ENCODE results near the gene PHIP. TPM values are rescaled to one million over a fixed set of nuclear protein-coding genes. Genes with fewer than 3 reads are reported as not detected.

Gene PHIP
- total and polyA plus RNA-seq, 2 experiments from 2014 or later: 48.0 to 65.4 TPM

GRCh38 chr6:78953798-78954197, 124.3 kb downstream of the PHIP start:
- Mint-ChIP-seq H3K4me1 (peaks cover 17% of the 10 kb centered on the region), H3K4me3 (no peak overlapping the region), H3K9me3 (peaks cover 21% of the 10 kb centered on the region), H3K36me3 (ENCODE audit: low read depth) (peaks cover 79% of the 10 kb centered on the region), H3K27me3 (ENCODE audit: insufficient read depth, low read depth, poor library complexity) (peaks cover 5% of the 10 kb centered on the region), H3K27ac (no peak overlapping the region)
- peaks cover 39% of the 10 kb centered on the region for H3K36me3 ChIP-seq (ENCODE audit: insufficient read depth)
- H3K4me2 ChIP-seq: no peak overlapping the region
- no peaks in the 10 kb centered on the region for H3K9me2 ChIP-seq (ENCODE audit: insufficient read depth)
- no peaks in the 10 kb centered on the region for H3K27me3 ChIP-seq (ENCODE audit: insufficient read depth)
- H3K4me3 ChIP-seq: no peak overlapping the region
- no peaks in the 10 kb centered on the region for H4K20me1 ChIP-seq (replicated peaks; ENCODE audit: insufficient read depth)
- H3K27ac ChIP-seq (ENCODE audit: low read depth): no peak overlapping the region
- no peaks in the 10 kb centered on the region for H3K79me2 ChIP-seq (replicated peaks; ENCODE audit: insufficient read depth)
- DNase-seq (ENCODE audit: low spot score) (no peak), ATAC-seq (no peak)
- no peaks in the 10 kb centered on the region for H3F3A ChIP-seq (replicated peaks; ENCODE audit: low read depth)
- TF ChIP-seq STAT1 (IDR thresholded peaks at IDR 0.05; ENCODE audit: unreplicated experiment): no peak
- no peak for TF ChIP-seq JUNB (IDR thresholded peaks at IDR 0.05; ENCODE audit: unreplicated experiment)
- H2AFZ ChIP-seq: no peak overlapping the region
- H3K4me1 ChIP-seq (ENCODE audit: insufficient read depth): peaks cover 20% of the 10 kb centered on the region

- peaks cover 24% of the 10 kb centered on the region for H3K9me3 Mint-ChIP-seq
- ATAC-seq: no peak
- Histone ChIP-seq H3K9me2 (ENCODE audit: insufficient read depth) (no peaks in the 10 kb centered on the region), H3K4me2 (no peak overlapping the region), H3K27me3 (ENCODE audit: insufficient read depth) (no peaks in the 10 kb centered on the region), H3K36me3 (ENCODE audit: insufficient read depth) (peaks cover 45% of the 10 kb centered on the region), H3K79me2 (replicated peaks; ENCODE audit: insufficient read depth) (no peaks in the 10 kb centered on the region), H3K4me3 (no peak overlapping the region), H4K20me1 (replicated peaks; ENCODE audit: insufficient read depth) (no peaks in the 10 kb centered on the region), H2AFZ (no peak overlapping the region), H3K4me1 (ENCODE audit: insufficient read depth) (peaks cover 11% of the 10 kb centered on the region), H3K27ac (ENCODE audit: low read depth) (no peak overlapping the region), H3F3A (replicated peaks; ENCODE audit: low read depth) (no peaks in the 10 kb centered on the region)
- peaks cover 12% of the 10 kb centered on the region for H3K27me3 Mint-ChIP-seq (ENCODE audit: insufficient read depth, low read depth, poor library complexity)
- H3K36me3 Mint-ChIP-seq (ENCODE audit: low read depth): peaks cover 90% of the 10 kb centered on the region
- peaks cover 9% of the 10 kb centered on the region for H3K4me1 Mint-ChIP-seq
- DNase-seq (ENCODE audit: low spot score): no peak
- H3K4me3 Mint-ChIP-seq: no peak overlapping the region
- no peak overlapping the region for H3K27ac Mint-ChIP-seq
- TF ChIP-seq CTCF (conservative IDR thresholded peaks at IDR 0.05; ENCODE audit: low read depth in 2 of 2) (no peak), STAT1 (IDR thresholded peaks at IDR 0.05; ENCODE audit: unreplicated experiment) (no peak), POLR2AphosphoS5 (IDR thresholded peaks at IDR 0.05; ENCODE audit: low read depth) (no peak), EZH2phosphoT487 (IDR thresholded peaks at IDR 0.05; ENCODE audit: unreplicated experiment) (no peak), ZNF114 (CRISPR knock-in tag; IDR thresholded peaks at IDR 0.05) (no peak), CREB1 (CRISPR knock-in tag; IDR thresholded peaks at IDR 0.05; ENCODE audit: low read depth) (no peak), ZNF462 (CRISPR knock-in tag; IDR thresholded peaks at IDR 0.05) (no peak), JUNB (IDR thresholded peaks at IDR 0.05; ENCODE audit: unreplicated experiment) (no peak), ETS1 (IDR thresholded peaks at IDR 0.05) (no peak), EZH2 (IDR thresholded peaks at IDR 0.05; ENCODE audit: low read depth, unreplicated experiment) (no peak), ZNF331 (CRISPR knock-in tag; IDR thresholded peaks at IDR 0.05; ENCODE audit: low read depth) (no peak)
These were observed 125.7 kb downstream of the PHIP start for GRCh38 chr6:78952362-78952761.
